MCF 10A (cell line): Measurements from ENCODE around the gene CFHR1. TPM values are rescaled to one million over a fixed set of nuclear protein-coding genes. Genes with fewer than 3 reads are reported as not detected.
"Not testable (repeated sequence)": the region's sequence is repeated elsewhere in the genome, so short reads cannot be mapped to it uniquely, and the experiment has no call there.

ENCODE experiments used
- Bru-seq: library from RNA; stranded (reverse); fragments of 400-500 nt; gene quantifications from one replicate; lab custom pipeline; 2021; lab: Mats Ljungman, UMichigan
- BruChase-seq, 2 experiments: library from RNA; stranded (reverse); fragments of 400-500 nt; gene quantifications; one replicate each; lab custom pipeline; 2021; lab: Mats Ljungman, UMichigan
- BruUV-seq: library from RNA; stranded (reverse); fragments of 400-500 nt; replicated peaks from 2 replicates; lab custom pipeline; 2021; lab: Mats Ljungman, UMichigan
- CTCF ChIA-PET: fragments of 300-600 bp; sonication (Branson Sonifier 250); formaldehyde crosslinking; extraction: SDS; loops from one replicate; lab custom pipeline; 2021; ENCODE audit warnings: antibody characterized with exemption, inconsistent platforms; lab: Yijun Ruan, JAX
- POLR2A ChIA-PET: fragments of 300-600, 350-650 bp; sonication (Branson Sonifier 250); formaldehyde crosslinking; extraction: SDS; loops from one replicate; lab custom pipeline; 2020; ENCODE audit warnings: antibody characterized with exemption, inconsistent platforms; lab: Yijun Ruan, JAX
- DNase-seq: peaks from one replicate; pipeline ENCODE4 v3.0.0-alpha.2; 2018; ENCODE audit not compliant: unreplicated experiment
- H3K27ac Mint-ChIP-seq: one replicate; pipeline ENCODE4 v1.8.0; 2022; ENCODE audit warnings: mild to moderate bottlenecking, low read depth, mixed read lengths; ENCODE audit not compliant: unreplicated experiment
- H3K27me3 Mint-ChIP-seq: one replicate; pipeline ENCODE4 v1.8.0; 2022; ENCODE audit warnings: mixed read lengths; ENCODE audit not compliant: insufficient read depth, unreplicated experiment
- H3K36me3 Mint-ChIP-seq: one replicate; pipeline ENCODE4 v1.8.0; 2022; ENCODE audit warnings: mild to moderate bottlenecking, moderate library complexity, mixed read lengths; ENCODE audit not compliant: insufficient read depth, unreplicated experiment
- H3K4me1 Mint-ChIP-seq: one replicate; pipeline ENCODE4 v1.8.0; 2022; ENCODE audit warnings: mixed read lengths; ENCODE audit not compliant: insufficient read depth, unreplicated experiment
- H3K4me3 Mint-ChIP-seq: one replicate; pipeline ENCODE4 v1.8.0; 2022; ENCODE audit warnings: mild to moderate bottlenecking, moderate library complexity, mixed read lengths; ENCODE audit not compliant: unreplicated experiment
- H3K9me3 Mint-ChIP-seq: one replicate; pipeline ENCODE4 v1.8.0; 2022; ENCODE audit warnings: mixed read lengths; ENCODE audit not compliant: unreplicated experiment
- intact Hi-C: fragments of 100-400 bp; cut with micrococcal nuclease; formaldehyde crosslinking; loops from 2 replicates; pipeline ENCODE4 v1.14.1; 2022
- long read RNA-seq: library from polyadenylated mRNA; stranded (forward); transcript quantifications from one replicate; pipeline ENCODE4 v2.0.0, GENCODE V29; 2022
- total RNA-seq: library from RNA; stranded (reverse); gene quantifications from 2 replicates; pipeline ENCODE4 v1.2.3, GENCODE V29; 2022
- TF ChIP-seq, protein P1 (sequence below): fragments of 200-600 bp; IDR thresholded peaks from one replicate; pipeline ENCODE4 v1.8.0; 2022; ENCODE audit warnings: antibody characterized with exemption, mild to moderate bottlenecking; ENCODE audit not compliant: unreplicated experiment

CFHR1 gene
- not detected in 2 replicates for total RNA-seq
- percentile 8 among the genes with signal in this experiment for Bru-seq, nascent RNA
- BruChase-seq, experiment 1, labeled RNA remaining after a 6-hour chase = percentile 15 among the genes with signal in this experiment
- BruChase-seq, experiment 2, labeled RNA remaining after a 2-hour chase = percentile 7 among the genes with signal in this experiment
- long read RNA-seq = 0 reads

DNA sequence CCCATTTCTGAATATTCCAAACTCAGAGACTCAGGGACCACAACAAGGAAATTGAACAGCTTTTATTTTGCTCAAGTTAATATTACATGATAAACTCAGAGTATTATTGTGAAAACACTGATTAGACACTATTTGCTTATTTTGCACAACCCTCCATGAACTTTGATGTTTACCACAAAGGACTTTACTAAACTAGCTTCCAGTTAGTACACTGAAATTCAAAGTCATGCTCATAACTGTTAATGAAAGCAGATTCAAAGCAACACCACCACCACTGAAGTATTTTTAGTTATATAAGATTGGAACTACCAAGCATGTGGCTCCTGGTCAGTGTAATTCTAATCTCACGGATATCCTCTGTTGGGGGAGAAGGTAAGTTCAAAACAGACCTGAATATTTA, at the start of gene CFHR1:
Gene CFHR1, plus strand, starts transcription at position 201 of the 400 bp plus-strand sequence. Its CDS starts 114 bp downstream, at position 315.
- H3K9me3 Mint-ChIP-seq, H3K36me3 Mint-ChIP-seq, H3K27me3 Mint-ChIP-seq, H3K27ac Mint-ChIP-seq, BruUV-seq, POLR2A ChIA-PET, intact Hi-C loops, H3K4me1 Mint-ChIP-seq, H3K4me3 Mint-ChIP-seq, DNase-seq, CTCF ChIA-PET: not testable (repeated sequence)

DNA sequence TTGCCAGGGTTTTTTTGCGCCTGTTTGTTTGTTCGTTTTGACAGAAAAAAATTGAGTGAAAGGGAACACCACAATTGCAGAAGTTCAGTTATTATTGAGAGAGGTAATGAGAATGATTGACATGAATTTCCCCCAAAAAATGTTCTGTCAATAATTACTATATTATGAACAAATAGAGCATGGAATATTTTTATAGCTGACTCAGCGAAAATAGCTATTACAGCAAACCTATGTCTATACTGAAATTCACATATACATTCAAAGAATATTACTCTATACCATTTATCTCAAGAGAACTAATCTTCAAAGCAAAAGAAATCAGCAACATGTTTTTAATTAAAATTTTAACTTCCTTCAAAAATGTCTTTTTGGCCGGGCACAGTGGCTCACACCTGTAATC, 49.7 kb upstream of the CFHR1 start:
- POLR2A ChIA-PET, DNase-seq, H3K36me3 Mint-ChIP-seq, H3K4me1 Mint-ChIP-seq, H3K27me3 Mint-ChIP-seq, intact Hi-C loops, H3K4me3 Mint-ChIP-seq, H3K27ac Mint-ChIP-seq, H3K9me3 Mint-ChIP-seq, BruUV-seq: not testable (repeated sequence)
- CTCF ChIA-PET = interaction anchor here (0.9 kb wide), 1 partner anchor 411 kb away, joined by 3 read pairs; no protein-coding TSS in a partner anchor

DNA sequence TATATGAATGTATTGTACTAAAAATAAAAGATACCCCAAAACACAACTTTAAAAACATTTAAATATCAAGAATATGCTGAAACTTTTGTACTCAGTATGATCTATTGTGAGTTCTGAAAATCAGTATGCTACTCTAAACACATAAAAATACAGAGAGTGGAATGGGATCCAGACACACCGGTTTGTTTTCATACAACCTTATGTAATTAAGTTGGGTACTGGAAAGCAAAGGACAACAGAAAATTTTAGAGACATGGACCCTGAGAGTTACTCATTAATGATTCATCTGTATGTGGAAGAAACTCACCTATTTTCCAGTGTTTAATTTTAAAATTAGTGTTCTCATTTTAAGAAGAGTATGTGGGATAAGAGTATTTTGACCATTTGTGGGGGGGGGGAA, 45.8 kb upstream of the CFHR1 start:
- CTCF ChIA-PET = interaction anchor here (0.8 kb wide), 1 partner anchor 112 kb away, joined by 3 read pairs; no protein-coding TSS in a partner anchor

DNA sequence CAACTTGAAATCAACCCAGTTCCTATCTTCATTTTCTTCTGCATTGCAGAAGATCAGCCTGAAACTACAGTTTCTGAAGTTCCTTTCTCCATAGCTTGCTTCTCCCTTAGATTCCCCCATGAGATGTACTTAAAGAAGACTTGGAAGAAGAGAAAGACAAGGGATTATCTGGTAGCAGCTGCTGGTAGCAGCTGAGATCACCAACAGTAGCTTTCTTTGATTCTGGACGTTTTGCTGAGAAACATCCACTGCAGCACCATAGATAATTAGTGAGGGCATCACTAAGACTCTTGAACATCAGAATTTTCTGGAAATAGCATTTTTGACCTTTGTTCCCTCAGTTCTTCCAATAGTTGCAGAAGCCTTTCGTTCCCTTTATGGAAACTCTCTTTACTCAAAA, 45.4 kb upstream of the CFHR1 start:
- intact Hi-C loops = no loop called here
- ChIA-PET POLR2A (no interaction called here), CTCF (interaction anchor here (0.8 kb wide), 1 partner anchor 113 kb away, joined by 3 read pairs; no protein-coding TSS in a partner anchor)
- Mint-ChIP-seq H3K36me3 (no peaks in the 10 kb centered on the region), H3K27ac (no peak overlapping the region), H3K4me1 (no peaks in the 10 kb centered on the region), H3K9me3 (peaks cover 4% of the 10 kb centered on the region), H3K4me3 (no peak overlapping the region), H3K27me3 (no peaks in the 10 kb centered on the region)
- BruUV-seq = no TSS peak
- TF ChIP-seq, protein P1, sequence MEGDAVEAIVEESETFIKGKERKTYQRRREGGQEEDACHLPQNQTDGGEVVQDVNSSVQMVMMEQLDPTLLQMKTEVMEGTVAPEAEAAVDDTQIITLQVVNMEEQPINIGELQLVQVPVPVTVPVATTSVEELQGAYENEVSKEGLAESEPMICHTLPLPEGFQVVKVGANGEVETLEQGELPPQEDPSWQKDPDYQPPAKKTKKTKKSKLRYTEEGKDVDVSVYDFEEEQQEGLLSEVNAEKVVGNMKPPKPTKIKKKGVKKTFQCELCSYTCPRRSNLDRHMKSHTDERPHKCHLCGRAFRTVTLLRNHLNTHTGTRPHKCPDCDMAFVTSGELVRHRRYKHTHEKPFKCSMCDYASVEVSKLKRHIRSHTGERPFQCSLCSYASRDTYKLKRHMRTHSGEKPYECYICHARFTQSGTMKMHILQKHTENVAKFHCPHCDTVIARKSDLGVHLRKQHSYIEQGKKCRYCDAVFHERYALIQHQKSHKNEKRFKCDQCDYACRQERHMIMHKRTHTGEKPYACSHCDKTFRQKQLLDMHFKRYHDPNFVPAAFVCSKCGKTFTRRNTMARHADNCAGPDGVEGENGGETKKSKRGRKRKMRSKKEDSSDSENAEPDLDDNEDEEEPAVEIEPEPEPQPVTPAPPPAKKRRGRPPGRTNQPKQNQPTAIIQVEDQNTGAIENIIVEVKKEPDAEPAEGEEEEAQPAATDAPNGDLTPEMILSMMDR = no peak
- no peak for DNase-seq

More for the DNA sequence above, 45.8 kb upstream of the CFHR1 start:
- intact Hi-C loops = no loop called here
- H3K27me3 Mint-ChIP-seq = no peaks in the 10 kb centered on the region
- no peaks in the 10 kb centered on the region for H3K4me1 Mint-ChIP-seq
- H3K9me3 Mint-ChIP-seq = no peaks in the 10 kb centered on the region
- no peak overlapping the region for H3K4me3 Mint-ChIP-seq
- H3K27ac Mint-ChIP-seq = no peak overlapping the region
- POLR2A ChIA-PET = no interaction called here
- no TSS peak for BruUV-seq
- no peak for DNase-seq
- TF ChIP-seq, protein P1 = no peak
- no peaks in the 10 kb centered on the region for H3K36me3 Mint-ChIP-seq

DNA sequence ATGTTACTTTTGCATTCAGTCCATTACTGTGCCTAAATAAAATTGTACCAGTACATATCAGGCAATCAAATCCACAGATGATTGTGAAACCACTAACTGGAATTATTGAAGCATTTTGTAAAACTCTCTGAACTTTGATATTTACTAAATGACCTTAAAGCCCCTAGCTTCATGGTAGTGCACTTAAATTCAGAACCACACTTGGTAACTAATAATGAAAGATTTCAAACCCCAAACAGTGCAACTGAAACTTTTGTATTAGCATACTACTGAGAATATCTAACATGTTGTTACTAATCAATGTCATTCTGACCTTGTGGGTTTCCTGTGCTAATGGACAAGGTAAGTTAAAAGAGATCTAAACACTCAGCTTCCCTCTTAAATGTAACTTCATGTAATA, 44.9 kb upstream of the CFHR1 start, which contains the start of gene CFHR3:
Gene CFHR3, plus strand, starts transcription at position 238 of the 400 bp plus-strand sequence. Its CDS starts 47 bp downstream, at position 285.
- peaks cover 7% of the 10 kb centered on the region for H3K9me3 Mint-ChIP-seq
- no peaks in the 10 kb centered on the region for H3K4me1 Mint-ChIP-seq
- H3K27me3 Mint-ChIP-seq = no peaks in the 10 kb centered on the region
- ChIA-PET CTCF (interaction anchor here (0.8 kb wide), 1 partner anchor 113 kb away, joined by 3 read pairs; no protein-coding TSS in a partner anchor), POLR2A (no interaction called here)
- no peaks in the 10 kb centered on the region for H3K36me3 Mint-ChIP-seq
- no peak within 1 kb of the TSS for H3K4me3 Mint-ChIP-seq
- no peak for DNase-seq
- no TSS peak for BruUV-seq
- intact Hi-C loops = no loop called here
- TF ChIP-seq, protein P1 = no peak
- no peak within 1 kb of the TSS for H3K27ac Mint-ChIP-seq
